Activated CD8-positive, alpha-beta memory T cell treated with anti-CD3 and anti-CD28 coated beads, Interleukin-2, amount 50 U/mL, for 4 hours (primary cell): ENCODE results near the gene ACSS1.

ENCODE experiments used
- DNase-seq: peaks from one replicate; pipeline ENCODE4 v3.0.0-alpha.2; 2020

ACSS1 gene

GRCh38 chr20:24970030-24970553 is 87.8 kb downstream of the ACSS1 start:
- no peak for DNase-seq

- no peak for DNase-seq
Measured at GRCh38 chr20:24969186-24970029, 88.5 kb downstream of the ACSS1 start.

- no peak for DNase-seq
Measured at GRCh38 chr20:24968278-24968800, 89.6 kb downstream of the ACSS1 start.

GRCh38 chr20:24966317-24967012 is 91.5 kb downstream of the ACSS1 start:
- no peak for DNase-seq

GRCh38 chr20:24965065-24965919 is 92.6 kb downstream of the ACSS1 start:
- DNase-seq = no peak

GRCh38 chr20:24964506-24964840 is 93.5 kb downstream of the ACSS1 start:
- no peak for DNase-seq

GRCh38 chr20:24963672-24964505 is 94.0 kb downstream of the ACSS1 start:
- no peak for DNase-seq

- DNase-seq = no peak
Measured at GRCh38 chr20:24962510-24962909, 95.4 kb downstream of the ACSS1 start.

- DNase-seq = no peak
Measured at GRCh38 chr20:24962182-24962492, 95.8 kb downstream of the ACSS1 start.

- DNase-seq = no peak
Measured at GRCh38 chr20:24961384-24962181, 96.4 kb downstream of the ACSS1 start.

GRCh38 chr20:24960861-24961260 is 97.1 kb downstream of the ACSS1 start:
- DNase-seq = no peak

GRCh38 chr20:24960302-24960801 is 97.6 kb downstream of the ACSS1 start:
- no peak for DNase-seq

- DNase-seq = no peak
Measured at GRCh38 chr20:24959591-24960301, 98.2 kb downstream of the ACSS1 start.

GRCh38 chr20:24958506-24959385 is 99.2 kb downstream of the ACSS1 start:
- DNase-seq = no peak

- DNase-seq = no peak
Measured at GRCh38 chr20:24957326-24958016, 100.5 kb downstream of the ACSS1 start.
